ENCODE results near the gene POU2F1. TPM values are rescaled to one million over a fixed set of nuclear protein-coding genes. Genes with fewer than 3 reads are reported as not detected.

Gene POU2F1
- total RNA-seq, 1 experiment from 2014 or later = 29.6 TPM

GRCh38 chr1:167288390-167289074 is 67.8 kb downstream of the POU2F1 start:
- peak overlapping the region; percentile 55 for H3K27ac Mint-ChIP-seq (ENCODE audit: unreplicated experiment)
- H3K4me3 ChIP-seq (ENCODE audit: low read depth, low read length) = no peak overlapping the region
- CTCF ChIA-PET = no interaction called here

DNA sequence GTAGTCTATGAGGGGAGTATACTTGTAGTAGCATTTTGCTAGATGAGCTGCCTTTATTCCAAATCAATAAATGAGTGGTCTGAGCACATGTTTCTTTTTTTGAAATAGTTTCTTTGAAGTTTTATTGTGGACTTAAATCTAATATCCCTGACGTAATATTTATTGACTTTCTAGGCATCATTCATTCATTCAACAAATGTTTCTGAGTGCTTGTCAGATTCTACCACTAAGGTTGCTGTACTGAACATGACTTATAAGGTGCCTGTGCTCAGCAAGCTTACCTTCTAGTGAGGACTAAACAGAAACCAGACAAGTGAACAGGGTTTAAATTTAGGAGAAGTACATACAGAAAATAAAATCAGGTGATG is 68.4 kb downstream of the POU2F1 start:
- no peak for DNase-seq
- POLR2A ChIA-PET = no interaction called here
- Histone ChIP-seq H3K27me3 (replicated peaks; ENCODE audit: control insufficient read depth, insufficient read depth, low read length) (no peaks in the 10 kb centered on the region), H3K36me3 (ENCODE audit: control insufficient read depth, insufficient read depth, low read length) (no peaks in the 10 kb centered on the region), H3K4me3 (ENCODE audit: low read depth, low read length) (no peak overlapping the region), H3K9me3 (no peaks in the 10 kb centered on the region), H3K4me1 (peaks cover 4% of the 10 kb centered on the region; the same call in 1 of the 2 replicates)
- intact Hi-C loops (cut with micrococcal nuclease; ENCODE audit: unreplicated experiment) = loop anchor here (2.0 kb wide), 1 partner anchor 22 kb away; no protein-coding TSS in a partner anchor
- Mint-ChIP-seq H3K27me3 (ENCODE audit: insufficient read depth, unreplicated experiment) (no peaks in the 10 kb centered on the region), H3K36me3 (ENCODE audit: insufficient read depth, unreplicated experiment) (peaks cover 5% of the 10 kb centered on the region), H3K9me3 (ENCODE audit: unreplicated experiment) (no peaks in the 10 kb centered on the region), H3K4me1 (ENCODE audit: low read depth, unreplicated experiment) (no peaks in the 10 kb centered on the region), H3K27ac (ENCODE audit: unreplicated experiment) (peak overlapping the region; percentile 55), H3K4me3 (ENCODE audit: unreplicated experiment) (no peak overlapping the region)
- CTCF ChIA-PET = no interaction called here
- BruUV-seq (replicated peaks) = no TSS peak
- TF ChIP-seq, protein P1, sequence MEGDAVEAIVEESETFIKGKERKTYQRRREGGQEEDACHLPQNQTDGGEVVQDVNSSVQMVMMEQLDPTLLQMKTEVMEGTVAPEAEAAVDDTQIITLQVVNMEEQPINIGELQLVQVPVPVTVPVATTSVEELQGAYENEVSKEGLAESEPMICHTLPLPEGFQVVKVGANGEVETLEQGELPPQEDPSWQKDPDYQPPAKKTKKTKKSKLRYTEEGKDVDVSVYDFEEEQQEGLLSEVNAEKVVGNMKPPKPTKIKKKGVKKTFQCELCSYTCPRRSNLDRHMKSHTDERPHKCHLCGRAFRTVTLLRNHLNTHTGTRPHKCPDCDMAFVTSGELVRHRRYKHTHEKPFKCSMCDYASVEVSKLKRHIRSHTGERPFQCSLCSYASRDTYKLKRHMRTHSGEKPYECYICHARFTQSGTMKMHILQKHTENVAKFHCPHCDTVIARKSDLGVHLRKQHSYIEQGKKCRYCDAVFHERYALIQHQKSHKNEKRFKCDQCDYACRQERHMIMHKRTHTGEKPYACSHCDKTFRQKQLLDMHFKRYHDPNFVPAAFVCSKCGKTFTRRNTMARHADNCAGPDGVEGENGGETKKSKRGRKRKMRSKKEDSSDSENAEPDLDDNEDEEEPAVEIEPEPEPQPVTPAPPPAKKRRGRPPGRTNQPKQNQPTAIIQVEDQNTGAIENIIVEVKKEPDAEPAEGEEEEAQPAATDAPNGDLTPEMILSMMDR (IDR thresholded peaks at IDR 0.05; ENCODE audit: insufficient read depth in 1 of 2, low read depth in 1 of 2, low read length in 1 of 2, severe bottlenecking in 1 of 2, unreplicated experiment in 1 of 2) = no peak

More at GRCh38 chr1:167288390-167289074, 67.8 kb downstream of the POU2F1 start:
- H3K27me3 Mint-ChIP-seq (ENCODE audit: insufficient read depth, unreplicated experiment) = no peaks in the 10 kb centered on the region
- H3K9me3 Mint-ChIP-seq (ENCODE audit: unreplicated experiment) = no peaks in the 10 kb centered on the region
- no peaks in the 10 kb centered on the region for H3K9me3 ChIP-seq
- BruUV-seq (replicated peaks) = no TSS peak
- H3K4me1 ChIP-seq = peaks cover 4% of the 10 kb centered on the region; the same call in 1 of the 2 replicates
- no peaks in the 10 kb centered on the region for H3K36me3 ChIP-seq (ENCODE audit: control insufficient read depth, insufficient read depth, low read length)
- H3K4me3 Mint-ChIP-seq (ENCODE audit: unreplicated experiment) = no peak overlapping the region
- no peaks in the 10 kb centered on the region for H3K27me3 ChIP-seq (replicated peaks; ENCODE audit: control insufficient read depth, insufficient read depth, low read length)
- no peak for DNase-seq
- H3K36me3 Mint-ChIP-seq (ENCODE audit: insufficient read depth, unreplicated experiment) = peaks cover 5% of the 10 kb centered on the region
- peaks cover under 1% of the 10 kb centered on the region for H3K4me1 Mint-ChIP-seq (ENCODE audit: low read depth, unreplicated experiment)
- intact Hi-C loops (cut with micrococcal nuclease; ENCODE audit: unreplicated experiment) = loop anchor here (2.0 kb wide), 1 partner anchor 22 kb away; no protein-coding TSS in a partner anchor
- POLR2A ChIA-PET = no interaction called here
- TF ChIP-seq, protein P1 (IDR thresholded peaks at IDR 0.05; ENCODE audit: insufficient read depth in 1 of 2, low read depth in 1 of 2, low read length in 1 of 2, severe bottlenecking in 1 of 2, unreplicated experiment in 1 of 2) = no peak

GRCh38 chr1:167289966-167290365 is 69.3 kb downstream of the POU2F1 start:
- H3K27me3 ChIP-seq (replicated peaks; ENCODE audit: control insufficient read depth, insufficient read depth, low read length) = no peaks in the 10 kb centered on the region
- CTCF ChIA-PET = no interaction called here
- no peak overlapping the region for H3K4me3 ChIP-seq (ENCODE audit: low read depth, low read length)
- TF ChIP-seq, protein P1 (IDR thresholded peaks at IDR 0.05; ENCODE audit: insufficient read depth in 1 of 2, low read depth in 1 of 2, low read length in 1 of 2, severe bottlenecking in 1 of 2, unreplicated experiment in 1 of 2) = no peak
- no peaks in the 10 kb centered on the region for H3K9me3 ChIP-seq
- no peak for DNase-seq
- Mint-ChIP-seq H3K27ac (ENCODE audit: unreplicated experiment) (no peak overlapping the region), H3K27me3 (ENCODE audit: insufficient read depth, unreplicated experiment) (no peaks in the 10 kb centered on the region), H3K9me3 (ENCODE audit: unreplicated experiment) (no peaks in the 10 kb centered on the region), H3K4me3 (ENCODE audit: unreplicated experiment) (no peak overlapping the region), H3K36me3 (ENCODE audit: insufficient read depth, unreplicated experiment) (peaks cover 5% of the 10 kb centered on the region), H3K4me1 (ENCODE audit: low read depth, unreplicated experiment) (no peaks in the 10 kb centered on the region)
- intact Hi-C loops (cut with micrococcal nuclease; ENCODE audit: unreplicated experiment) = loop anchor here (2.0 kb wide), 1 partner anchor 23 kb away; no protein-coding TSS in a partner anchor
- H3K4me1 ChIP-seq = peaks cover 4% of the 10 kb centered on the region; the same call in 1 of the 2 replicates
- no TSS peak for BruUV-seq (replicated peaks)
- POLR2A ChIA-PET = no interaction called here
- no peaks in the 10 kb centered on the region for H3K36me3 ChIP-seq (ENCODE audit: control insufficient read depth, insufficient read depth, low read length)

Measured in Caco-2 (cell line).